A673 (cell line): ENCODE measurements around the gene LFNG.

Experiments
- CTCF ChIP-seq: fragments of 300-800, 200-600 bp; sonication (generic); conservative IDR thresholded peaks from 2 replicates; pipeline ENCODE4 v1.5.1; 2017; ENCODE audit warnings: low read depth, mild to moderate bottlenecking, antibody characterized with exemption, low read length, moderate library complexity, mixed read lengths
- EZH2 ChIP-seq: fragments of 200-600 bp; sonication (generic); IDR thresholded peaks from 2 replicates; pipeline ENCODE4 v1.6.1; 2017; ENCODE audit warnings: borderline replicate concordance, low read depth, mild to moderate bottlenecking, mixed read lengths, antibody characterized with exemption, low read length; ENCODE audit not compliant: poor library complexity, severe bottlenecking

GRCh38 chr7:2484868-2485267 lies 34.7 kb upstream of the LFNG start:
- TF ChIP-seq CTCF (no peak), EZH2 (no peak)
